ENCODE data around the gene BNIPL.

- TF ChIP-seq CTCF (IDR thresholded peaks at IDR 0.05) (no peak), EP300 (IDR thresholded peaks at IDR 0.05; ENCODE audit: low read depth) (no peak), POLR2AphosphoS5 (IDR thresholded peaks at IDR 0.05) (no peak), POLR2A (IDR thresholded peaks at IDR 0.05) (no peak)
Measured at GRCh38 chr1:151036356-151036755, at the start of gene BNIPL.

Data from transverse colon (tissue), 4 donors.